Keratinocyte (primary cell): ENCODE measurements around the gene PDCD5. TPM values are rescaled to one million over a fixed set of nuclear protein-coding genes. Genes with fewer than 3 reads are reported as not detected.

Source experiments
- DNase-seq: peaks from one replicate; pipeline ENCODE4 v3.0.0-alpha.2; 2011; ENCODE audit warnings: low read depth, missing footprints, low spot score
- FAIRE-seq: peaks from 2 replicates; lab custom pipeline; 2011; peaks lifted over from hg19 to GRCh38; lab: Jason Lieb, UNC
- H2AFZ ChIP-seq: 2 replicates; pipeline ENCODE4 v1.6.0; 2012; ENCODE audit warnings: low read length, control low read depth, inconsistent platforms; ENCODE audit not compliant: control insufficient read depth
- H3K27ac ChIP-seq: 2 replicates; pipeline ENCODE4 v1.5.1; 2011; ENCODE audit warnings: low read length; ENCODE audit not compliant: control insufficient read depth, insufficient read depth
- H3K27me3 ChIP-seq: 3 replicates; pipeline ENCODE4 v1.6.0; 2011; ENCODE audit warnings: low read length; ENCODE audit not compliant: control insufficient read depth, insufficient read depth; ENCODE audit errors: extremely low read depth
- H3K36me3 ChIP-seq, 2 experiments: 2 replicates in 1 of 2; 3 replicates in 1 of 2; pipeline ENCODE4 v1.5.1; 2011; ENCODE audit warnings: low read length in 2 of 2, mild to moderate bottlenecking in 1 of 2; ENCODE audit not compliant: control insufficient read depth in 2 of 2, insufficient read depth in 2 of 2; ENCODE audit errors: extremely low read depth in 1 of 2
- H3K4me1 ChIP-seq: 3 replicates; pipeline ENCODE4 v1.5.1; 2011; ENCODE audit warnings: low read length; ENCODE audit not compliant: control insufficient read depth, insufficient read depth; ENCODE audit errors: extremely low read depth
- H3K4me2 ChIP-seq: 3 replicates; pipeline ENCODE4 v1.6.0; 2011; ENCODE audit warnings: low read depth, low read length; ENCODE audit not compliant: control insufficient read depth, insufficient read depth; ENCODE audit errors: extremely low read depth
- H3K4me3 ChIP-seq, 3 experiments: fragments of 200-600 bp in 1 of 3; sonication (generic) in 1 of 3; 2 replicates in 2 of 3; 3 replicates in 1 of 3; pipeline ENCODE4 v1.5.1; 2011 to 2016; ENCODE audit warnings: low read length in 3 of 3, mild to moderate bottlenecking in 3 of 3, control low read depth in 2 of 3, inconsistent platforms in 1 of 3, low read depth in 1 of 3, mixed read lengths in 1 of 3, mixed run types in 1 of 3, moderate library complexity in 1 of 3; ENCODE audit not compliant: control insufficient read depth in 2 of 3, insufficient read depth in 2 of 3; ENCODE audit errors: extremely low read depth in 1 of 3
- H3K79me2 ChIP-seq: 2 replicates; pipeline ENCODE4 v1.6.0; 2012; ENCODE audit warnings: low read length; ENCODE audit not compliant: control insufficient read depth, insufficient read depth
- H3K9ac ChIP-seq: 3 replicates; pipeline ENCODE4 v1.6.0; 2011; ENCODE audit warnings: low read length; ENCODE audit not compliant: control insufficient read depth, insufficient read depth; ENCODE audit errors: extremely low read depth
- H3K9me1 ChIP-seq: 3 replicates; pipeline ENCODE4 v1.6.0; 2011; ENCODE audit warnings: low read length; ENCODE audit not compliant: control insufficient read depth, insufficient read depth; ENCODE audit errors: extremely low read depth
- H3K9me3 ChIP-seq: 2 replicates; pipeline ENCODE4 v1.5.1; 2012; ENCODE audit warnings: low read depth, low read length; ENCODE audit not compliant: control insufficient read depth
- H4K20me1 ChIP-seq: 3 replicates; pipeline ENCODE4 v1.6.0; 2011; ENCODE audit warnings: low read length; ENCODE audit not compliant: control insufficient read depth, insufficient read depth; ENCODE audit errors: extremely low read depth
- EZH2 ChIP-seq: IDR thresholded peaks from one replicate; pipeline ENCODE4 v1.6.1; 2012; ENCODE audit warnings: inconsistent platforms, mild to moderate bottlenecking, low read length, moderate library complexity
- dilution Hi-C: fragments of 300-500 bp; cut with MboI; formaldehyde crosslinking; loops from one replicate; pipeline ENCODE4 v1.7.0; 2020; ENCODE audit warnings: low sequenced_read_pairs; ENCODE audit not compliant: extremely low pct_ligation_motif_present
- polyA plus RNA-seq, 5 experiments: library from polyadenylated mRNA; depleted of rRNA in 3 of 5; stranded (reverse) in 3 of 5; stranded (forward) in 1 of 5; unstranded in 1 of 5; fragments of >200 nt; gene quantifications; 1 replicate in 1 of 5; 2 replicates in 3 of 5; 3 replicates in 1 of 5; pipeline versions ENCODE4 v1.2.1 to v1.2.3, GENCODE V29; 2011 to 2012; ENCODE audit warnings: missing spikeins in 2 of 5, low read depth in 1 of 5, low replicate concordance in 1 of 5
- TF ChIP-seq, protein P1 (sequence below), 3 experiments: IDR thresholded peaks in 1 of 3; conservative IDR thresholded peaks in 1 of 3; optimal IDR thresholded peaks in 1 of 3; 2 replicates in 2 of 3; 3 replicates in 1 of 3; pipeline versions ENCODE3 to v1.5.1; 2011; ENCODE audit warnings: low read length in 3 of 3, mild to moderate bottlenecking in 3 of 3, moderate library complexity in 2 of 3, control low read depth in 1 of 3, inconsistent platforms in 1 of 3; ENCODE audit not compliant: insufficient read depth in 2 of 3; ENCODE audit errors: extremely low read depth in 1 of 3

Gene PDCD5
- polyA plus RNA-seq, 1 donor (not counting 4 experiments of a cell fraction or from before 2014, with no cell fraction given) = 177 TPM

DNA sequence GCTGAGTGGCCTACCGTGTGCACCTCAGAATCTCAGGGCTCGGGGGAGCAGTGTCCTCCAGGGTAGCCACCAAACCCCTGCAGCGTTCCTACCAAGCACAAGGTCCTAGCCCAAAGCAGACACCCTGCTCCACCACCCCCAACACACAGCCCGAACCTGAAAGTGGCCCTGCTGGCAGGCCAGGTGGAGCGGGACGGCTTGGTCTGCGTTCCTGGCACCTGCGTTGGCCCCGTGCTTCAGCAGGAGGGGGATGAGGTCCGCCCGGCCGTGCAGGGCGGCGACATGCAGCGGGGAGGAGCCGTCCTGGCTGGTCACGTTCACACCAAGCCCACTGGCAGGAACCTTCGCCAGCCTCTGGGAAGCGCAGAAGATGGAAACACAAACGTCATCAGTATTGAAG, 26.5 kb downstream of the PDCD5 start:
- no peak overlapping the region for H2AFZ ChIP-seq
- H3K9me3 ChIP-seq = no peaks in the 10 kb centered on the region
- no peak for DNase-seq
- FAIRE-seq = no peak
- peaks cover 16 to 27% of the 10 kb centered on the region in 2 experiments for H3K36me3 ChIP-seq
- dilution Hi-C loops = no loop called here
- TF ChIP-seq EZH2 = no peak
- TF ChIP-seq, protein P1, sequence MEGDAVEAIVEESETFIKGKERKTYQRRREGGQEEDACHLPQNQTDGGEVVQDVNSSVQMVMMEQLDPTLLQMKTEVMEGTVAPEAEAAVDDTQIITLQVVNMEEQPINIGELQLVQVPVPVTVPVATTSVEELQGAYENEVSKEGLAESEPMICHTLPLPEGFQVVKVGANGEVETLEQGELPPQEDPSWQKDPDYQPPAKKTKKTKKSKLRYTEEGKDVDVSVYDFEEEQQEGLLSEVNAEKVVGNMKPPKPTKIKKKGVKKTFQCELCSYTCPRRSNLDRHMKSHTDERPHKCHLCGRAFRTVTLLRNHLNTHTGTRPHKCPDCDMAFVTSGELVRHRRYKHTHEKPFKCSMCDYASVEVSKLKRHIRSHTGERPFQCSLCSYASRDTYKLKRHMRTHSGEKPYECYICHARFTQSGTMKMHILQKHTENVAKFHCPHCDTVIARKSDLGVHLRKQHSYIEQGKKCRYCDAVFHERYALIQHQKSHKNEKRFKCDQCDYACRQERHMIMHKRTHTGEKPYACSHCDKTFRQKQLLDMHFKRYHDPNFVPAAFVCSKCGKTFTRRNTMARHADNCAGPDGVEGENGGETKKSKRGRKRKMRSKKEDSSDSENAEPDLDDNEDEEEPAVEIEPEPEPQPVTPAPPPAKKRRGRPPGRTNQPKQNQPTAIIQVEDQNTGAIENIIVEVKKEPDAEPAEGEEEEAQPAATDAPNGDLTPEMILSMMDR (optimal IDR thresholded peaks at IDR 0.05 in 1 of 3, IDR thresholded peaks at IDR 0.05 in 1 of 3, conservative IDR thresholded peaks at IDR 0.05 in 1 of 3; ENCODE audit: extremely low read depth in 1 of 3, insufficient read depth in 2 of 3, low read length in 3 of 3) = no peak
- no peaks in the 10 kb centered on the region for H3K27me3 ChIP-seq
- H3K27ac ChIP-seq = no peak overlapping the region
- no peak overlapping the region for H3K4me2 ChIP-seq
- no peak overlapping the region for H3K9ac ChIP-seq
- H4K20me1 ChIP-seq = no peaks in the 10 kb centered on the region
- no peak overlapping the region for H3K4me3 ChIP-seq
- H3K79me2 ChIP-seq = no peaks in the 10 kb centered on the region
- H3K9me1 ChIP-seq = no peaks in the 10 kb centered on the region
- H3K4me1 ChIP-seq = no peaks in the 10 kb centered on the region

- Histone ChIP-seq H3K27me3 (no peaks in the 10 kb centered on the region), H3K9me3 (no peaks in the 10 kb centered on the region), H3K36me3 (peaks cover 24 to 33% of the 10 kb centered on the region in 2 experiments), H3K9ac (no peak overlapping the region), H3K4me3 (no peak overlapping the region), H3K27ac (no peak overlapping the region), H2AFZ (no peak overlapping the region), H3K4me1 (no peaks in the 10 kb centered on the region), H3K9me1 (no peaks in the 10 kb centered on the region), H4K20me1 (no peaks in the 10 kb centered on the region), H3K4me2 (no peak overlapping the region), H3K79me2 (no peaks in the 10 kb centered on the region)
- no peak for DNase-seq
- no peak for FAIRE-seq
- dilution Hi-C loops = no loop called here
- TF ChIP-seq, protein P1 (optimal IDR thresholded peaks at IDR 0.05 in 1 of 3, IDR thresholded peaks at IDR 0.05 in 1 of 3, conservative IDR thresholded peaks at IDR 0.05 in 1 of 3; ENCODE audit: extremely low read depth in 1 of 3, insufficient read depth in 2 of 3, low read length in 3 of 3) = no peak
- TF ChIP-seq EZH2 = no peak
Measured at GRCh38 chr19:32611161-32611560, 30.2 kb downstream of the PDCD5 start.
